GM12873 (cell line): ENCODE data around the gene CCDC9B.

Source experiments
- TF ChIP-seq, protein P1 (sequence below): IDR thresholded peaks from 2 replicates; pipeline ENCODE4 v1.5.1; 2012; ENCODE audit warnings: low read depth, mild to moderate bottlenecking, moderate library complexity, low read length, control low read depth; ENCODE audit not compliant: insufficient read depth; ENCODE audit errors: missing control alignments

CCDC9B gene

DNA sequence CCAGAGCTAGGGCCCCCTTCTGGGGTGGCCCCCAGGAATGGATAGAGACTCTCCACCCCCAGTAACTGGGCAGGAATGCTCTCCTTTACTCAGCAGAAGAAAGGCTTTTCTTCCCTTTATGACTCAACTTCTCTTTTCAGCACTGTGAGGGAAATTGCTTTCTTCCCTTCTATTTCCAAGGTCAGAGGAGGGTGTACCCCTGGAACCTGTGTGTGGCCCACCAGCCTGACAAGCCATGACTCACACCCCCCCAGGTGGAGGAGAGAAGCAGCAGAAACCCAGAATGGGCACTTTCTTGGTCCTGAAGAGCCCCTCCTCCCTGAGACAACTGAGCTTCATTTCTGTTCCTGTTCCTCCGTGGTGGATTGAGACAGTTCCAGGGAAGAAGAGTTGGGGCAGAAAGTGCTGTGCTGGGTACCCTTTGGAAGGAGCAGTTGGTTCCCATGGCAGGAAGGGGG is 55.2 kb downstream of the CCDC9B start:
- TF ChIP-seq, protein P1, sequence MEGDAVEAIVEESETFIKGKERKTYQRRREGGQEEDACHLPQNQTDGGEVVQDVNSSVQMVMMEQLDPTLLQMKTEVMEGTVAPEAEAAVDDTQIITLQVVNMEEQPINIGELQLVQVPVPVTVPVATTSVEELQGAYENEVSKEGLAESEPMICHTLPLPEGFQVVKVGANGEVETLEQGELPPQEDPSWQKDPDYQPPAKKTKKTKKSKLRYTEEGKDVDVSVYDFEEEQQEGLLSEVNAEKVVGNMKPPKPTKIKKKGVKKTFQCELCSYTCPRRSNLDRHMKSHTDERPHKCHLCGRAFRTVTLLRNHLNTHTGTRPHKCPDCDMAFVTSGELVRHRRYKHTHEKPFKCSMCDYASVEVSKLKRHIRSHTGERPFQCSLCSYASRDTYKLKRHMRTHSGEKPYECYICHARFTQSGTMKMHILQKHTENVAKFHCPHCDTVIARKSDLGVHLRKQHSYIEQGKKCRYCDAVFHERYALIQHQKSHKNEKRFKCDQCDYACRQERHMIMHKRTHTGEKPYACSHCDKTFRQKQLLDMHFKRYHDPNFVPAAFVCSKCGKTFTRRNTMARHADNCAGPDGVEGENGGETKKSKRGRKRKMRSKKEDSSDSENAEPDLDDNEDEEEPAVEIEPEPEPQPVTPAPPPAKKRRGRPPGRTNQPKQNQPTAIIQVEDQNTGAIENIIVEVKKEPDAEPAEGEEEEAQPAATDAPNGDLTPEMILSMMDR, result no peak

DNA sequence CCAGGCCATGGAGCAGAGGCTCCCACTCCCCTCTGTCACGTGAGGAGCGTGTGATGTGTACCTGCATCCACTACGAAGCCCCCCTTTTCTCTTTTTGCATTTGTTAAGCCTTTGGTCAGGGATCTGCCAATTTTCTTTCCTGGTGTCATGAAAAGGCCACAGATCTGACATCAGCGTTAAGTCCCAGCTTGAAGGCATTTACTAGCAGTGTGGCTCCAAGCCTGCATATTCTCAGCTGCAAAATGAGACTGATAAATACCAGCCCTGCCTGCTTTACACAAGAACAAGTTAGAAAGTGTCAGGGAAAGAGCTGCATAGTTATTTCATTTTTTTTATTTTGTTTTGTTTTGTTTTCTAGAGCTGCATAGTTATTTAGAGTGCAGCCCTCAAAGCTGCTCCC is 55.6 kb downstream of the CCDC9B start:
- TF ChIP-seq, protein P1, result no peak

DNA sequence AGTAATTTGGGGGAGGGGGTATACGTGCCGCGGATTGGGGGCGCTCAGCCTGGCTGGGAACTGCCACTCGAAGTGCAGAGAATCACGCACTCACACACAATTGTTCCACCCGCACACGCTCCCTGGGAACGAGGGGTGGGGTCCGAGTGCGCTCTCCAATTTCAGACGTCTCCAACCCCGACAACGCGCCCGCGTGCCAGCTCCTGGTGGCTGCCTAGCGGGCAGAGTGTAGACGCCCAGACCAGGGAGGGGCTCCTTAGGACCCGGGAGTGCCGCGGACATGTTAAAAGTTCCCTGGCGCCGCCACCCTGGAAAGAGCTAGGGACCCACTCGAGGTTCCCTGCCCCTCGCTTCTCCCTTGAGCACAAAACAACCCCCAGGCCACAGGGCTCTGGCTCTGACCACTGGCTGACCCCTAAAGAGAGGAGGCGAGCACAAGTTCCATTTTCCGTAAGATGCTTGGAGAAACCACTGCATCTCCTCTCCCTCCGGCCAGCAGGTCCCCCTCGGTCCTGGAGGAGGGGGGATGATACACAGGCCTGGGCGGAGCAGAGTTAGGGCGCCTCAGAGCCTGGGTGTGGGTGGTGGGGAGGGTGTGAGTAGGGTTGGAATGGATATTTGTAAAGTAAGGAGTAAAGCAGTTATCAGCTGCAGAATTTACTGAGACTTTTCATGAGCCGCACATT is 57.0 kb downstream of the CCDC9B start:
- TF ChIP-seq, protein P1, result no peak

DNA sequence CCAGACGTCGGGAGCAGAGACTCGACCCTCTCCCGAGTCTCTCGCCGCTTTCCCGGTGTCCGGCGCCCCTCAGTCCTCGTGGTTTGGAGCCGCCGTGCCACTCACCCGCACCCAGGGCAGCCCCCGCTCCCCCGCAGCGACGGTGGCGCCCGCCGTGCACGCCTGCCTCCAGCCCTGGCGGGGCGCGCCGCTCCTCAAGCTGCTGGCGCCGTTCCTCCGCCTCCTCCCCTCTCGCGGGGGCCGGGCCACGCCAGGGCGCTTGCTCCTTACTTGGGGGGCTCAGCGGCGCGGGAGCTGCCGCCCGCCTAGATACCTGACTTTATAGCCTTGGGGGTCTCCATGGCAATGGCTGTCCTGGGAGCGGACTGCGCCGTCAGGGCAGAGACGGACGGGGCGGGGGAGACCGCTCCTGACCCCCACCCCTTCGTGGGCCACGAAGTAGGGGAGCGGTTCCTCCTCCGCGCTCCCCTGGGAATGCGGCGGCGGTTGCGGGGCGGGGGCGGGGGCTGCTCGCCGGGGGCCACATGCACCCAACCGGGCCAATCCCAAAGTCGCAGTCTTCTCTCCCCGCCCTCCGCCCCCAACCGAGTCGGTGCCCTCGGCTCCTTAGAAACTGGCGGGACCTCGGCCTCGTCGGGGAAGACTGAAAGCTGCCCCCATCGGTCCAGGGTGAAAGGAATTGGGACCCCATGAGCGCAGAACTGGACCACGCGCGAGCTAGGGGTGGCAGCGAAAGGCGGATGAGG is 57.7 kb downstream of the CCDC9B start, which contains the start of gene ANKRD63:
Gene ANKRD63 (minus strand): TSS at position 196 of the 746 bp plus-strand sequence. CDS start 478 bp downstream, outside the sequence.
- TF ChIP-seq, protein P1, result no peak

DNA sequence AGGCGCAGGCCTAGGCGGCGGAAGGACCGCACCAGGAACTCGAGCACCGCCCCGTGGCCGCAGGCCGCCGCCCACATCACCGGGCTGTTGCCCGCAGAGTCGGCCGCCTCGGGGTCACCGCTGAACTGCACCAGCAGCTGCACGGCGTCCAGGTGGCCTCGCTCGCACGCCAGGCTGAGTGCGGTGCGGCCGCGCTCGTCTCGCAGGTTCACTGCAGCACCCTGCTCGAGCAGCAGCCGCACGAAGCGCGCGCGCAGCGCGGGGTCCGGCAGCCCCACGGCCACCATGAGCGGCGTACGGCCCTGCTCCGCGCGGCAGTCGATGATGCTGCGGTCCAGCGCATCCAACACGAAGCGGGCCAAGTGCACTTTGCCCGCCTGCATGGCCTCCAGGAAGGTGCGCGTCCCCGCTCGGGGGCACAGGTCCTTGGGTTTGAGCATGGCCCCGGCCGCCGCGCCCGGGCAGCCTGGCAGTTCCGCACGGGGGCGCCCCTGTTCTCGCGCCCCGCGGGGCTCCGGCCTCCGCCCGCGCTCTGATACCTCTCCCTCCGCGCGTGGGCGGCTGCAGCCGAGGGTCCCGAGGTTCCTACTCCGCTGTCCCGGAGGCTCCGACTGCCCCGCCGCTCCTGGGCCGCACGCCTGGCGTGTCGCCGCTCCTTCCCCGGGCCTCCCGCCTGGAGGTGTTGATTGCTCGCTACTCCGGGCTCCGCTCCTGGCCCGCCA is 58.4 kb downstream of the CCDC9B start:
- TF ChIP-seq, protein P1, result peak; percentile 54

DNA sequence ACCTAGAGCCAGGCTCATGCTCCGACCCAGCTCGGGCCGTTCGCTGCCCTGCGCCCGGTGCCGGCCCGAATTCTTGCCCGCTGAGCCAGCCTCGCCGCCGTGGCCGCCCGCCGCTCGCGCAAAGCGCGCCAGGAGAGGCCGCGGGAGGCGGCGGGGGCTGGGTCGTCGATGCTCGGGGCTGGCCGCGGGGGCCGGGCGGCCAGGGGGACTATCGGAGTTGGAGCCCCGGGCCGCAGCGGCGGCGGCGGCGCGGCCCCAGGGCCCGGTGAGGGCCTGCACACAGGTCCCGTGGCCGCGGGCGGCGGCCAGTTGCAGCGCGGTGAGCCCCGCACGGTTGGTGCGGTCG is 59.0 kb downstream of the CCDC9B start:
- TF ChIP-seq, protein P1, result no peak
